ENCODE data around the gene IRGC.

Gene IRGC

DNA sequence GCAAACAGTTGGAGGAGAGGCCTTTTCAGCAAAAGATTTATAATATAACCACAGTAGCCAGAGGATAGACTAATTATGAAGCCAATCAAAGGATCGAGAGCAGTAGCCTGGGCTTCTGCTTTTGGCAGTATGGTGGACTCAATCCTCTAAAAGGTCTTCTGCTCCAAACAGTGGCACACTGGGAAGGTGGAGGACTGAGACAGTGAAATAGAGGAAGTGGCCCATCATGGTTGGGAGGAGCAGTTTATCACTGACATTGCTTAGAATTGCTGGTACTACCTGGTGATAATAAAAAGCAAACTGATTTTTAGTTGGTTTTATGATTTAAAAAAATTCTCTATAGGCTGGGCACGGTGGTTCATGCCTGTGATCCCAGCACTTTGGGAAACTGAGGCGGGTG lies 25.0 kb upstream of the IRGC start:
- DNase-seq (ENCODE audit: low read depth, low spot score): no peak
- no peak overlapping the region for H3K27ac ChIP-seq

DNA sequence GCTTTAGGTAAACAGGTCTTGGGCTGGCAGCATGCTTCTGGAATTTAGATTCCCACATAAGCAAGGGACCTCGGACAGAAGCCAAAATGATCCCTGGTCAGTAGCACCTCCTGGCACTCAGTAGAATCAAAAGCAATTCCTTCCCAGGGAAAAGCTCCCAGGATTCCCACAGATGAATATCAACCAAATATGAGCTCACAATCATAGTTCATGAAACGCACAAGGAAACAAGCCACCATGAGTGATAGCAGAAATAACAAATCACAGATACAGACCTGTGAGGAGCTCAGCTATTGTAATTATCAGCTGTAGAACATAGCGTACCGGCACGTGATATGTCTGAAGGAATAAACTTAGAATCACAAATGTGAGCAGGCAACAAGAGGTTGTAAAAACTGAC lies 24.1 kb upstream of the IRGC start:
- no peak overlapping the region for H3K27ac ChIP-seq
- no peak for DNase-seq (ENCODE audit: low read depth, low spot score)

GRCh38 chr19:43692385-43692784 lies 23.5 kb upstream of the IRGC start:
- DNase-seq (ENCODE audit: low read depth, low spot score): no peak
- no peak overlapping the region for H3K27ac ChIP-seq

GRCh38 chr19:43692877-43693276 lies 23.0 kb upstream of the IRGC start:
- no peak for DNase-seq (ENCODE audit: low read depth, low spot score)
- no peak overlapping the region for H3K27ac ChIP-seq

GRCh38 chr19:43694553-43694952 lies 21.3 kb upstream of the IRGC start:
- no peak for DNase-seq (ENCODE audit: low read depth, low spot score)
- no peak overlapping the region for H3K27ac ChIP-seq

DNA sequence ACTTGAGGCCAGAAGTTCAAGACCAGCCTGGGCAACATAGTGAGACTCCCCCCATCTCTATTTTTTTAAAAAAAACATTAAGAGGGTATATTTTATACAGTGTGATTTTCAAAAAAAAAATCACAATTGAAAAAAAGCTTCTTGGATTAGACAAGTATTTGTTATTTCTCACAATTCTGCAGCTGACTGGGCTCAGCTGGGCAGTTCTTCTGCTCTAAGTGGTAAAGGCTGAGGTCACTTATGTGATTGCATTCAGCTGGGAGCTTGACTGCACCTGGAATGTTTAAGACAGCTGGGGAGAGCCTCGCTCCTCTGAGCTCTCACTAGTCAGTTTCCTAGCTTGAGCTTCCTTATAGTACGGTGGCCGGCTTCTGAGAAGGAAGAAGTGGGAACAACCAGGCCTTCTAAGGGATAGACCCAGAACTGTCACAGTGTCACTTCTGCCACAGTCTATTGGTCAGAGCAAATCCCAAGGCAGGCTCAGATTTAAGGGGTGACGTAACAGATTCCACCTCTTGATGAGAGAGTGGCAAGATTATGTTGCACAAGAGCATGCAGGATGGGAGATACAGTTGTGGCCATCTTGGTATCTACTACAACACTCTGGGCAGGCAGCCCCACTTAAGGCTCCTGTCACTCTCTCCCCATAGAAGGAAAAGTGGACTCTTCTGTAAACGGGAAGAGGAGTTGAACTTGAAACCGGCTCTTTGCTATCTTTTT lies 19.7 kb upstream of the IRGC start:
- H3K27ac ChIP-seq: no peak overlapping the region
- no peak for DNase-seq (ENCODE audit: low read depth, low spot score)

- H3K27ac ChIP-seq: no peak overlapping the region
- no peak for DNase-seq (ENCODE audit: low read depth, low spot score)
These were observed 18.6 kb upstream of the IRGC start for GRCh38 chr19:43697295-43697694.

- DNase-seq (ENCODE audit: low read depth, low spot score): no peak
- peak overlapping the region; percentile 80 for H3K27ac ChIP-seq
These were observed 16.1 kb upstream of the IRGC start for GRCh38 chr19:43699506-43700394.

DNA sequence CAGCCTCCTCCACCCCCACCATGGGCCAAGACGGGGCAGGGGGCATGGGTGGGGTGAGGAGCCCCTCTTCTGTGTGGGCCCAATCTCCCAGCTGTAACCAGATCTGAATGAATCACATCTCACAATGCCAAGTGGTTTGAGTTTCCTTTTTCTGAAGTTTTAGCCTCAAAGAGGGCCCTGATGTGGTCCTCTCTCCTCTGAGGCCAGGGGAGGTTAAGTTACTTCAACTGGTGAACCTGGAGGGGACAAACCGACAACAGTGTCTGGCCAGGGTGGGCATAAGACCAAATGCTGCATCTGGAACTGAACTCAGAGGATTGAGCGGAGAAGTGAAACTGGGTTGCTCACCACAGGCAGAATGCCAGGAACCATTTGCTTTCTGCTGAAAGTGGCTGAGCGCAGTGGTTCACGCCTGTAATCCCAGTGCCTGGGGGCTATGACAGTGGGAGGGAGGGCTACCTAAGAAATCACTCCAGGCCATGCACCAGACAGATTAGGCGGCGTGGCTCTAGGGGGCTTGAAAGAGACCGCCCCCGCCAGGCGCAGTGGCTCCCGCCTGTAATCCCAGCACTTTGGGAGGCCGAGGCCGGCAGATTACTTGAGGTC lies 15.4 kb upstream of the IRGC start:
- peak overlapping the region; percentile 80 for H3K27ac ChIP-seq
- DNase-seq (ENCODE audit: low read depth, low spot score): no peak

GRCh38 chr19:43704002-43704705 lies 11.7 kb upstream of the IRGC start:
- no peak overlapping the region for H3K27ac ChIP-seq
- no peak for DNase-seq (ENCODE audit: low read depth, low spot score)

DNA sequence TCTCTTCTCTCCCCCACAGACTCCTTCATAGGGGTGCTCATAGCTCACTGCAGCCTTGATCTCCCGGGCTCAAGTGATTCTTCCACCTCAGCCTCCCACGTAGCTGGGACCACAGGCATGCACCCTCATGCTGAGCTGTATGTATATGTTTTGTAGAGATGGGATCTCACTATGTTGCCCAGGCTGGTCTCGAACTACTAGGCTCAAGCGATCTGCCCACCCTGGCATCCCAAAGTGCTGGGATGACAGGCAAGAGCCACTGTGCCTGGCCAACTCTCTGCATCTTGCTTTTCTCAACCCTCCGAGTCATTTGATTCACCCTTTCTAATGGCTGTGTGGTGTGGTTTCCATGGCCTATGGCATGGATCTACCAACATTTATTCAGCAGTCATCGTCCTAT lies 10.1 kb upstream of the IRGC start:
- no peak for DNase-seq (ENCODE audit: low read depth, low spot score)
- H3K27ac ChIP-seq: no peak overlapping the region

GRCh38 chr19:43707158-43707712 lies 8.6 kb upstream of the IRGC start:
- DNase-seq (ENCODE audit: low read depth, low spot score): no peak
- H3K27ac ChIP-seq: no peak overlapping the region

DNA sequence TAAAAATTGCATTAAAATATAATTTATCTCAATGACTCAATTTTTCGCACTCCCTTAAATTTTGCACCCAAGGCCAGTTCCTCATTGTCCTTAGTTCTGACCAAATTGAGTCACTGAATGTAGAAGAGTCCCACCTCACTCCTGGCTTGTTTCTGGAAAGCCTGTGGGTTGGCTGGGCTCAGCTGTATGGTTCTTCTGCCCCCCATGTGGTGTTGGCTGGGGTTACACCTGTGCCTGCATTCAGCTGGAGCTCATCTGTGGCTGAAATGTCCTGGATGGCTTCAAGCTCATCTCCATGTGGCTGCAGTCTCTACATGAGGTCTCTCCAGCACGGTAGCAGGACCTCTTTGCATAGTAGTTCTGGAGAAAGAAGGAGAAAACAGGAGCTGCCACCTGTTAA lies 7.2 kb upstream of the IRGC start:
- no peak for DNase-seq (ENCODE audit: low read depth, low spot score)
- no peak overlapping the region for H3K27ac ChIP-seq

GRCh38 chr19:43711751-43712355 lies 4.0 kb upstream of the IRGC start:
- H3K27ac ChIP-seq: no peak overlapping the region
- no peak for DNase-seq (ENCODE audit: low read depth, low spot score)

DNA sequence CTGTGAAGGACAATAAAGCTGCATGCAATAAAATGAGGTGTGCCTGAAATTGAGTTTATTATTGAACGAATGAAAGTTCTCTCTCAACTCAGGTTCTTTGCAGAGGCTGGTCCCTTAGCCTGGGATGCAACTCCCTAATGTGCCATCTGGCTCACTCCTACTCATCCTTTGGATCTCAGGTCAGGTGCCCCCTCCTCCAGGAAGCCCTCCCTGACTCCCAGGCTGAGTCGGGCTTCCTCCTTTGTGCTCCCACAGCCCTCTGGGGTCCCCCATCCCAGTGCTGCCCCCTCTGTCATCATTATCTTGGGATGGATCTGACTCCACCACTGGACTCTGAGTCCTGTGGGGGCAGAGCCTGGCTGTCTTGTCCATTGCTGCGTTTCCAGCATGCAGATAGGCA lies 2.7 kb upstream of the IRGC start:
- no peak for DNase-seq (ENCODE audit: low read depth, low spot score)
- H3K27ac ChIP-seq: no peak overlapping the region

DNA sequence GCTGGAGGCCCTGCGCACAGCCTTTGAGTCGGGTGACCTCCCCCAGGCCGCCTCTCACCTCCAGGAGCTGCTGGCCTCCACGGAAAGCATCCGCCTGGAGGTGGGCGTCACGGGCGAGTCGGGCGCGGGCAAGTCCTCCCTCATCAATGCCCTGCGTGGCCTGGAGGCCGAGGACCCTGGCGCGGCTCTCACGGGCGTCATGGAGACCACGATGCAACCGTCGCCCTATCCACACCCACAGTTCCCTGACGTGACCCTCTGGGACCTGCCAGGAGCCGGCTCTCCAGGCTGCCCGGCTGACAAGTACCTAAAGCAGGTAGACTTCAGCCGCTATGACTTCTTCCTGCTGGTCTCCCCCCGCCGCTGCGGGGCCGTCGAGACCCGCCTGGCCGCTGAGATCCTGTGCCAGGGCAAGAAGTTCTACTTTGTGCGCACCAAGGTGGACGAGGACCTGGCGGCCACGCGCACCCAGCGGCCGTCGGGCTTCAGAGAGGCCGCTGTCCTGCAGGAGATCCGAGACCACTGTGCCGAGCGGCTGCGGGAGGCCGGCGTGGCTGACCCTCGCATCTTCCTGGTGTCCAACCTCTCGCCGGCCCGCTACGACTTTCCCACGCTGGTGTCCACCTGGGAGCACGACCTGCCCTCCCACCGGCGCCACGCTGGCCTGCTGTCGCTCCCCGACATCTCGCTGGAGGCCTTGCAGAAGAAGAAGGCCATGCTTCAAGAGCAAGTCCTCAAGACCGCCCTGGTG lies 2.9 kb downstream of the IRGC start:
- DNase-seq (ENCODE audit: low read depth, low spot score): no peak
- H3K27ac ChIP-seq: no peak overlapping the region

GRCh38 chr19:43719378-43719868 lies 3.5 kb downstream of the IRGC start:
- no peak overlapping the region for H3K27ac ChIP-seq
- DNase-seq (ENCODE audit: low read depth, low spot score): no peak

GRCh38 chr19:43719918-43720317 lies 4.0 kb downstream of the IRGC start:
- no peak for DNase-seq (ENCODE audit: low read depth, low spot score)
- no peak overlapping the region for H3K27ac ChIP-seq

DNA sequence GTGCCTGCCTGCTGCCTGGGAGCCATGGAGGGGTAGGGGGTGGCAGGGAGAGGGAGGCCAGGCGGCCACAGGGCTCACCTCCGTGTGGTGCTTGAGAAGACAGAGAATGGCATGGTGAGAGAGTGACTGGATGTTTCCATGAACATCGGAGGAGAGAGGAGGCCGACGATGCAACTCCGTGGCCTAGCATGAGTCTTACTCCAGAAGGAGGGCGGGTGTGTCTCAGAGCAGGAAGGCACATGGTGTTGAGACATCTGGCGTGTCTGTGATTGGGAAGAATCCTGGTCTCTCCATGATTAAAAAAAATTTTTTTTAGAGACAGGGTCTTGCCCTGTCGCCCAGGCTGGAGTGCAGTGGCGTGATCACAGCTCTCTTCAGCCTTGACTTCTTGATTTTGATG lies 5.1 kb downstream of the IRGC start:
- no peak for DNase-seq (ENCODE audit: low read depth, low spot score)
- peak overlapping the region; percentile 11 for H3K27ac ChIP-seq

Measured in epithelial cell of prostate (primary cell).